Adrenal gland (tissue), 12 donors: ENCODE measurements around the gene TCERG1L. TPM values are rescaled to one million over a fixed set of nuclear protein-coding genes. Genes with fewer than 3 reads are reported as not detected.
A peak's percentile ranks its signal among the peaks of the same experiment; 100 is the strongest.

Source experiments
- DNase-seq, 7 donors: peaks; one replicate each; pipeline ENCODE4 v3.0.0-alpha.2; 2019 to 2020
- H3K27ac ChIP-seq, 5 donors: fragments of 200-600 bp; sonication (generic) in 4 of 5; 1 replicate in 3 of 5; 2 replicates in 2 of 5; pipeline versions ENCODE4 v1.5.1 to v1.8.0; 2016 to 2020; ENCODE audit warnings: mild to moderate bottlenecking in 1 of 5
- H3K27me3 ChIP-seq: fragments of 200-600 bp; 2 replicates; pipeline ENCODE4 v1.8.0; 2021
- H3K36me3 ChIP-seq, 2 donors: fragments of 200-600 bp; replicated peaks in 1 of 2; 1 replicate in 1 of 2; 2 replicates in 1 of 2; pipeline versions ENCODE4 v1.5.1 to v1.8.0; 2018 to 2022
- H3K4me1 ChIP-seq, 2 donors: fragments of 200-600 bp; replicated peaks in 1 of 2; 1 replicate in 1 of 2; 2 replicates in 1 of 2; pipeline versions ENCODE4 v1.5.1 to v1.8.0; 2018 to 2021
- H3K4me3 ChIP-seq, 4 donors: fragments of 200-600 bp; sonication (generic) in 3 of 4; one replicate each; pipeline ENCODE4 v1.5.1; 2016 to 2018
- H3K9me3 ChIP-seq, 3 donors: fragments of 200-600 bp; sonication (generic) in 1 of 3; replicated peaks in 1 of 3; 1 replicate in 2 of 3; 2 replicates in 1 of 3; pipeline versions ENCODE4 v1.5.1 to v1.8.0; 2016 to 2021
- POLR2A ChIP-seq, 2 donors: fragments of 450-650 bp; IDR thresholded peaks; one replicate each; pipeline ENCODE4 v1.6.1; 2017; ENCODE audit warnings: antibody characterized with exemption in 2 of 2, mild to moderate bottlenecking in 2 of 2, moderate library complexity in 1 of 2
- WGBS, 4 donors: extraction: QIAGEN DNeasy Blood & Tissue Kit in 2 of 4; methylation state at CpG; one replicate each; pipeline versions ENCODE4 v1.1.5 to v1.1.7; 2013 to 2017; 5-methylcytosine and 5-hydroxymethylcytosine counted together
- intact Hi-C, 2 donors: fragments of 100-400 bp; cut with DNase I; formaldehyde crosslinking; loops; one replicate each; pipeline versions ENCODE4 v1.14.1 to v1.15.0; 2022 to 2023
- polyA plus RNA-seq, 3 donors: library from polyadenylated mRNA; stranded (reverse); fragments of 200-250 nt in 2 of 3; fragments of 350-450 nt in 1 of 3; fragmentation: Illumina TruSeq in 1 of 3; extraction: RNeasy Lipid Tissue Mini Kit (QIAGEN cat#74804) in 1 of 3; gene quantifications; one replicate each; pipeline ENCODE4 v1.2.3, GENCODE V29; 2013 to 2014
- total RNA-seq, 9 donors: library from RNA; depleted of rRNA in 4 of 9; stranded (reverse); fragments of >200 nt in 4 of 9; fragments of 120-200 nt in 1 of 9; fragmentation: NEBNext Ultra II Directional in 1 of 9; extraction: Animal tissue kit (Norgen Biotek cat#: 25700) in 1 of 9; gene quantifications; one replicate each; pipeline versions ENCODE4 v1.1.0 to v1.2.4, GENCODE V29; 2013 to 2023
- TF ChIP-seq, protein P1 (sequence below), 6 experiments: fragments of 450-650 bp in 4 of 6; fragments of 200-600 bp in 2 of 6; sonication (generic) in 1 of 6; IDR thresholded peaks; 1 replicate in 5 of 6; 2 replicates in 1 of 6; pipeline versions ENCODE4 v1.5.1 to v1.8.0; 2016 to 2021; ENCODE audit warnings: antibody characterized with exemption in 6 of 6, mild to moderate bottlenecking in 2 of 6, moderate library complexity in 1 of 6
- donor health status: healthy with polysubstance abuse.
- donor health status: Bipolar disorder and iron deficiency.
- donor health status: DM: yes; HTN: yes; CAD: no.
- donor health status: DM: no; HTN: no; CAD: no.
- donor health status: DM: no; HTN: no; CAD: no.
- donor health status: DM: yes; HTN: yes; CAD: no.

Gene TCERG1L
- total and polyA plus RNA-seq, 12 donors = 0.17 to 3.4 (median 0.97) TPM

DNA sequence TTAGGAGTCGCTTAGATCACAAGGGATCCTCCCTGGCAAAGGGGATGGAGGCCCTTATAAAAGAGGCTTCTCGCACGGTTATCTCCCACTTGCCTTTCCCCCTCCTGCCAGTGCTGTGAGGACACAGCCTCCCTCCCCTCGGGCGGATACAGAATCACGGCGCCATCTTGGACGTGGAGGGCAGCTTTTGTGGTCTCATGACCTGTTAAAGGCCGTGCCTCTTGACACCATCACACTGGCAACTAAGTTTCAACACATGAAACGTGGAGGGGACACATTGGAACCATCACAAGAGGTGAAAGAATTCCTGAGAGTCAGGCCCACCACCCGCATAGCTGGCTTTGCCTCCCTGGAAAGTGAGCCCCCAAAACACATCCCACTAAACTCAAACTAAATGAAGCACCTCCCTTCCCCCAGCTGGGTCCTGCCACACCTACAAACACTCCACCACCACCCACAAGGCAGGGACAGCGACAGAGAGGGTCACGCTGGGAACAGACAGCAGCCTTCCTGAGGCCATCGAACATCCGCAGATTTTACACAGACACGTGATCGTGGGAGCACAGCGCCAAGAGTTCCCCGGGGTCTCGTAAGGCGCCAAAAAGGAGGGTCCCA, 110.6 kb downstream of the TCERG1L start:
- WGBS, 4 donors = 82 to 88% (median 87%) methylated on average over 21 of the region's 21 CpGs
- no peaks in the 10 kb centered on the region for H3K9me3 ChIP-seq
- intact Hi-C loops = no loop called here
- no peaks in the 10 kb centered on the region for H3K36me3 ChIP-seq
- H3K4me3 ChIP-seq = no peak overlapping the region
- no peak for TF ChIP-seq POLR2A (IDR thresholded peaks at IDR 0.05)
- TF ChIP-seq, protein P1, sequence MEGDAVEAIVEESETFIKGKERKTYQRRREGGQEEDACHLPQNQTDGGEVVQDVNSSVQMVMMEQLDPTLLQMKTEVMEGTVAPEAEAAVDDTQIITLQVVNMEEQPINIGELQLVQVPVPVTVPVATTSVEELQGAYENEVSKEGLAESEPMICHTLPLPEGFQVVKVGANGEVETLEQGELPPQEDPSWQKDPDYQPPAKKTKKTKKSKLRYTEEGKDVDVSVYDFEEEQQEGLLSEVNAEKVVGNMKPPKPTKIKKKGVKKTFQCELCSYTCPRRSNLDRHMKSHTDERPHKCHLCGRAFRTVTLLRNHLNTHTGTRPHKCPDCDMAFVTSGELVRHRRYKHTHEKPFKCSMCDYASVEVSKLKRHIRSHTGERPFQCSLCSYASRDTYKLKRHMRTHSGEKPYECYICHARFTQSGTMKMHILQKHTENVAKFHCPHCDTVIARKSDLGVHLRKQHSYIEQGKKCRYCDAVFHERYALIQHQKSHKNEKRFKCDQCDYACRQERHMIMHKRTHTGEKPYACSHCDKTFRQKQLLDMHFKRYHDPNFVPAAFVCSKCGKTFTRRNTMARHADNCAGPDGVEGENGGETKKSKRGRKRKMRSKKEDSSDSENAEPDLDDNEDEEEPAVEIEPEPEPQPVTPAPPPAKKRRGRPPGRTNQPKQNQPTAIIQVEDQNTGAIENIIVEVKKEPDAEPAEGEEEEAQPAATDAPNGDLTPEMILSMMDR (IDR thresholded peaks at IDR 0.05) = no peak
- H3K27ac ChIP-seq = no peak overlapping the region
- DNase-seq = peak in 3 of 7 donors; percentile 6 to 12 (median 10)
- no peaks in the 10 kb centered on the region for H3K27me3 ChIP-seq
- H3K4me1 ChIP-seq = no peaks in the 10 kb centered on the region

DNA sequence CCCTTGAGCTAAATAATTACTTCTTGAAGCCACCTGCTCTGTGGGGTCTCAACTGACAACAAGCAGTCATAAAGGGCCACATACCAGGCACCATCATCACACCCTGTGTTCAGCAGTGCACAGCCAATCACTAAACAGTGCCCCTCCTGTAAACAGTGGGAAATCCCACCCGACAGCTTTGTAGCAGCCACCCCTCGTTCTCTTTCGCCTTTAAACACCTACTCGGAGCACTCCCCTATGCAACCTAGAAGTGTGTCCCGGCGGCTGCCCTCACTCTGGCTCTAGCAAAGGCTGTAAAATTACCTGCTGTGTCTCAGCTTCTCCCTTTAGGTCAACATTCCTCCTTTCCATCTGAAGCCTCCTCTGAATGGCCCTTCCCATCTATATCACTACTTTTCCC, 111.9 kb downstream of the TCERG1L start:
- Histone ChIP-seq H3K4me1 (no peaks in the 10 kb centered on the region), H3K27ac (no peak overlapping the region), H3K36me3 (no peaks in the 10 kb centered on the region), H3K9me3 (no peaks in the 10 kb centered on the region), H3K27me3 (no peaks in the 10 kb centered on the region), H3K4me3 (no peak overlapping the region)
- DNase-seq = peak in 2 of 7 donors; percentile 2 to 10
- WGBS, 4 donors = 39 to 57% (median 55%) methylated on average over 6 of the region's 6 CpGs
- intact Hi-C loops = no loop called here
- no peak for TF ChIP-seq POLR2A (IDR thresholded peaks at IDR 0.05)
- TF ChIP-seq, protein P1 (IDR thresholded peaks at IDR 0.05) = no peak

- Histone ChIP-seq H3K4me1 (no peaks in the 10 kb centered on the region), H3K9me3 (no peaks in the 10 kb centered on the region), H3K4me3 (no peak overlapping the region), H3K27me3 (no peaks in the 10 kb centered on the region), H3K36me3 (no peaks in the 10 kb centered on the region), H3K27ac (no peak overlapping the region)
- peak in 2 of 7 donors; percentile 4 to 20 for DNase-seq
- intact Hi-C loops = no loop called here
- 69 to 84% (median 74%) methylated on average over 3 to 7 of the region's 7 CpGs for WGBS, 4 donors
- TF ChIP-seq, protein P1 (IDR thresholded peaks at IDR 0.05) = no peak
- TF ChIP-seq POLR2A (IDR thresholded peaks at IDR 0.05) = no peak
Measured at GRCh38 chr10:131198843-131199242, 112.7 kb downstream of the TCERG1L start.

DNA sequence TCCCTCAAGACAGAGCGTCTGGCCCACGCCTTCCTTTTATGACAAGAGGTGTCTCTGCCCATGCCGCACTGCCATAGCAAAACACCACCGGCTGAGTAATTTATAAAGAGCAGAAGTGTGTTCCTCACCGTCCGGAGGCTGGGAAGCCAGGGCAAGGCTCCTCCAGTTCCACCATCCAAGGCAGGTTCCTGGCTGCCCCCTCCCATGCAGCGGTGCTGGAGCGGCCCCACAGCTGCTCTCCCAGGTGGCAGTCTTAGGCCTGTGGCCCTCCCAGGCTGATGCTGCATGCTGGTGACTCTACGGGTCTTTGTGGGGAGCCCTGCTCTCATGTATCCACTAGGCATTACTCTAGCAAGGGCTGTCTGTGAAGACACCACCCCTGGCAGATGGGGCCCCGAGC, 113.1 kb downstream of the TCERG1L start:
- Histone ChIP-seq H3K27ac (no peak overlapping the region), H3K36me3 (no peaks in the 10 kb centered on the region), H3K4me1 (no peaks in the 10 kb centered on the region), H3K4me3 (no peak overlapping the region), H3K9me3 (no peaks in the 10 kb centered on the region), H3K27me3 (no peaks in the 10 kb centered on the region)
- intact Hi-C loops = no loop called here
- 79 to 94% (median 91%) methylated on average over 6 to 10 of the region's 10 CpGs for WGBS, 4 donors
- TF ChIP-seq, protein P1 (IDR thresholded peaks at IDR 0.05) = no peak
- no peak for TF ChIP-seq POLR2A (IDR thresholded peaks at IDR 0.05)
- peak in 3 of 7 donors; percentile 4 to 35 (median 6) for DNase-seq
